ENCODE data around the gene CHAT. TPM values are rescaled to one million over a fixed set of nuclear protein-coding genes. Genes with fewer than 3 reads are reported as not detected.

CHAT gene
- total RNA-seq, 1 experiment from 2014 or later, result not detected

- H3K27ac Mint-ChIP-seq, result peak overlapping the region in 1 of 3 experiments; percentile 56; a peak in 1 of 7 replicates
- Histone ChIP-seq H3K4me1 (ENCODE audit: insufficient read depth, low read length) (no peaks in the 10 kb centered on the region), H3K18ac (ENCODE audit: insufficient read length, low read depth, low read length) (no peak overlapping the region), H3K79me2 (ENCODE audit: insufficient read depth, low read length) (no peaks in the 10 kb centered on the region), H2BK120ac (ENCODE audit: low read depth, low read length, poor library complexity, severe bottlenecking) (no peak overlapping the region), H2AK5ac (ENCODE audit: insufficient read length, low read length) (no peak overlapping the region), H4K8ac (replicated peaks; ENCODE audit: insufficient read length, low read depth, low read length) (no peak overlapping the region), H3K23me2 (ENCODE audit: insufficient read length, low read depth, low read length, poor library complexity, severe bottlenecking) (no peaks in the 10 kb centered on the region), H3K56ac (ENCODE audit: insufficient read length, low read depth, low read length) (no peak overlapping the region), H2BK15ac (ENCODE audit: low read depth, low read length) (no peak overlapping the region), H4K5ac (ENCODE audit: insufficient read length, low read depth, low read length) (no peak overlapping the region), H4K20me1 (ENCODE audit: control insufficient read depth, insufficient read depth, insufficient read length) (no peaks in the 10 kb centered on the region), H3K9me3 (ENCODE audit: control insufficient read depth, low read depth, low read length) (no peaks in the 10 kb centered on the region), H3K4ac (ENCODE audit: low read depth, low read length) (no peak overlapping the region), H3K14ac (ENCODE audit: insufficient read depth, low read length) (no peak overlapping the region; the same call in 1 of the 2 replicates), H2BK12ac (ENCODE audit: insufficient read length, low read depth, low read length) (no peak overlapping the region), H3K9ac (ENCODE audit: extremely low read depth, insufficient read length, low read length) (no peak overlapping the region), H3K4me2 (ENCODE audit: insufficient read depth, insufficient read length, low read length) (no peak overlapping the region), H3K79me1 (ENCODE audit: insufficient read depth, low read depth, low read length, poor library complexity, severe bottlenecking) (no peaks in the 10 kb centered on the region), H3T11ph (ENCODE audit: low read length) (no peak overlapping the region), H2AFZ (ENCODE audit: low read length) (no peak overlapping the region), H2BK5ac (ENCODE audit: insufficient read length, low read length) (no peak overlapping the region), H3K27me3 (ENCODE audit: insufficient read depth, low read length) (no peaks in the 10 kb centered on the region), H4K91ac (ENCODE audit: insufficient read length, low read depth, low read length) (no peak overlapping the region), H3K27ac (ENCODE audit: insufficient read length, low read depth, low read length) (no peak overlapping the region), H2BK20ac (ENCODE audit: low read depth, low read length, poor library complexity, severe bottlenecking) (no peak overlapping the region), H3K23ac (ENCODE audit: insufficient read length, low read depth, low read length) (no peak overlapping the region)
- no peaks in the 10 kb centered on the region for H3K9me3 Mint-ChIP-seq
- H3K27me3 Mint-ChIP-seq (ENCODE audit: low read depth), result peaks cover 52% of the 10 kb centered on the region
- H3K36me3 Mint-ChIP-seq (ENCODE audit: insufficient read depth in 1 of 3, low read depth in 3 of 3), result no peaks in the 10 kb centered on the region
- no peak for DNase-seq
- H3K4me1 Mint-ChIP-seq, result peaks cover 13% of the 10 kb centered on the region in 2 experiments
- WGBS (ENCODE audit: extremely low coverage, insufficient read length, low lambda C conversion rate), result no CpG with 5 or more reads among the region's 11 CpGs
- H3K4me3 Mint-ChIP-seq, result no peak overlapping the region
- no peak for TF ChIP-seq CTCF (conservative IDR thresholded peaks at IDR 0.05)
Observed at GRCh38 chr10:49597426-49598163, 16.2 kb upstream of the CHAT start.
